BLaER1 treated with 17β-estradiol and CSF1 and Interleukin-3, amounts not matched to agents 10 nM and 100 nM (cell line): ENCODE results near the gene P2RX7.

ENCODE experiments used
- H3K27ac ChIP-seq, 11 experiments: shearing (Covaris generic); formaldehyde crosslinking; 2 replicates each; pipeline ENCODE4 v1.8.1; 2022
- H3K27me3 ChIP-seq, 11 experiments: shearing (Covaris generic); formaldehyde crosslinking; 2 replicates each; pipeline ENCODE4 v1.8.1; 2022
- H3K36me3 ChIP-seq, 11 experiments: shearing (Covaris generic); formaldehyde crosslinking; 2 replicates each; pipeline ENCODE4 v1.8.1; 2022
- H3K4me1 ChIP-seq, 10 experiments: shearing (Covaris generic); formaldehyde crosslinking; 2 replicates each; pipeline ENCODE4 v1.8.1; 2022
- H3K4me2 ChIP-seq, 11 experiments: shearing (Covaris generic); formaldehyde crosslinking; 2 replicates each; pipeline ENCODE4 v1.8.1; 2022
- H3K4me3 ChIP-seq, 10 experiments: shearing (Covaris generic); formaldehyde crosslinking; 2 replicates each; pipeline ENCODE4 v1.8.1; 2022
- H3K9ac ChIP-seq, 11 experiments: shearing (Covaris generic); formaldehyde crosslinking; 2 replicates each; pipeline ENCODE4 v1.8.1; 2022
- H3K9me3 ChIP-seq, 11 experiments: shearing (Covaris generic); formaldehyde crosslinking; replicated peaks in 1 of 11; 2 replicates each; pipeline ENCODE4 v1.8.1; 2022
- H4K20me1 ChIP-seq, 11 experiments: shearing (Covaris generic); formaldehyde crosslinking; 2 replicates each; pipeline ENCODE4 v1.8.1; 2022
- Cebpa-rat ChIP-seq, 11 experiments: shearing (Covaris generic); IDR thresholded peaks; 2 replicates each; pipeline ENCODE4 v1.8.1; 2022

Gene P2RX7

DNA sequence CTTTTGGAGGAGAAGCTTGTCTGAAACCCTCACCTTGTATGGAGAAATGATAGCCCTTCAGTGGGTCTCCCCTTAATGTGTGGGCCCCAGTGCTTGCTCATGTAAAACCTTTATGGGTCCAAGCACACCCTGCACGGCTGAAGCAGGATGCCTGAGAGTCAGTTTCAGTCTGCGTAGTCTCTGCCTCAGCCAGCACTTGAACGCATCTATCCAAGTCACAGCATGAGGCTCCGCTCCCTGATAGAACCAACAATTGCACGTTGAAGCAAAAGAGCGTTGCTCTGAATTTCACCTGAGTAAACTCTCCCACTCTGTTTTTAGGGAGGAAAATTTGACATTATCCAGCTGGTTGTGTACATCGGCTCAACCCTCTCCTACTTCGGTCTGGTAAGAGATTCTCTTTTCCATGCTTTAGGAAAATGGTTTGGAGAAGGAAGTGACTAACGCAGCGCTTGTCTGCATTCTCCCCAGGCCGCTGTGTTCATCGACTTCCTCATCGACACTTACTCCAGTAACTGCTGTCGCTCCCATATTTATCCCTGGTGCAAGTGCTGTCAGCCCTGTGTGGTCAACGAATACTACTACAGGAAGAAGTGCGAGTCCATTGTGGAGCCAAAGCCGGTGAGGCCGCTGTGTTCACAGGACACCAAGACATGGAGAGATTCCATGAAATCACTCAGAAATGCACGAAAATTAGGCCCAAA, 44.3 kb downstream of the P2RX7 start:
- peak overlapping the region in 2 of 11 experiments; percentile 56 to 76; a peak in 3 of 22 replicates for H3K27ac ChIP-seq
- no peaks in the 10 kb centered on the region for H3K27me3 ChIP-seq
- H3K4me2 ChIP-seq, result peak overlapping the region in 5 of 11 experiments; percentile 66 to 85 (median 73); a peak in 12 of 22 replicates
- peaks cover 14 to 57% (median 22%) of the 10 kb centered on the region in 10 experiments for H3K4me1 ChIP-seq
- H4K20me1 ChIP-seq, result no peaks in the 10 kb centered on the region
- TF ChIP-seq Cebpa-rat (IDR thresholded peaks at IDR 0.05), result no peak
- H3K36me3 ChIP-seq, result peaks cover 0 to 95% (median 0%) of the 10 kb centered on the region in 11 experiments; a peak in 9 of 22 replicates
- H3K4me3 ChIP-seq, result no peak overlapping the region
- H3K9ac ChIP-seq, result no peak overlapping the region; a peak in 1 of 22 replicates
- H3K9me3 ChIP-seq, result peaks cover 0 to 14% (median 9%) of the 10 kb centered on the region in 11 experiments; a peak in 11 of 22 replicates

DNA sequence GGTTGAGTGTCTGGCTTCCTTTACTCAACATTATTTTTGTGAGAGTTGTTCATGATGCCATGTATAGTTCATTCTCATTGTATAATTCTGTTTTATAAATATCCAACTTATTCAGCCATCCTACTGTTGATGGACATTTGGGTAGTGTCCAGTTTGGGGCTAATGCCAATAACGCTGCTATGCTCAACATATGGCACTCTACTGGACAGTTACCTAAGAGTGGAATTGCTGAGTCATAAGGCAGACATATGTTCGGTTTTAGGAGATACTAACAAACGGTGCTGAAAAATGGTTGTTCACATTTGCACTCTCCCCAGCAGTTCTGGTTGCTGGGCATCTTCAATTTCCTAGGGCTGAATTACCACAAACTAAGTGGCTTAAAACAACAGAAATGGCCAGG, 48.5 kb downstream of the P2RX7 start:
- Histone ChIP-seq H3K4me2 (no peak overlapping the region), H3K4me1 (peaks cover 13 to 47% (median 24%) of the 10 kb centered on the region in 10 experiments), H3K9ac (no peak overlapping the region), H4K20me1 (no peaks in the 10 kb centered on the region; a peak in 1 of 22 replicates), H3K27me3 (no peaks in the 10 kb centered on the region), H3K4me3 (no peak overlapping the region), H3K27ac (no peak overlapping the region), H3K36me3 (peaks cover 0 to 97% (median 4%) of the 10 kb centered on the region in 11 experiments; a peak in 11 of 22 replicates), H3K9me3 (peaks cover 0 to 14% (median 9%) of the 10 kb centered on the region in 11 experiments; a peak in 11 of 22 replicates)
- no peak for TF ChIP-seq Cebpa-rat (IDR thresholded peaks at IDR 0.05)

DNA sequence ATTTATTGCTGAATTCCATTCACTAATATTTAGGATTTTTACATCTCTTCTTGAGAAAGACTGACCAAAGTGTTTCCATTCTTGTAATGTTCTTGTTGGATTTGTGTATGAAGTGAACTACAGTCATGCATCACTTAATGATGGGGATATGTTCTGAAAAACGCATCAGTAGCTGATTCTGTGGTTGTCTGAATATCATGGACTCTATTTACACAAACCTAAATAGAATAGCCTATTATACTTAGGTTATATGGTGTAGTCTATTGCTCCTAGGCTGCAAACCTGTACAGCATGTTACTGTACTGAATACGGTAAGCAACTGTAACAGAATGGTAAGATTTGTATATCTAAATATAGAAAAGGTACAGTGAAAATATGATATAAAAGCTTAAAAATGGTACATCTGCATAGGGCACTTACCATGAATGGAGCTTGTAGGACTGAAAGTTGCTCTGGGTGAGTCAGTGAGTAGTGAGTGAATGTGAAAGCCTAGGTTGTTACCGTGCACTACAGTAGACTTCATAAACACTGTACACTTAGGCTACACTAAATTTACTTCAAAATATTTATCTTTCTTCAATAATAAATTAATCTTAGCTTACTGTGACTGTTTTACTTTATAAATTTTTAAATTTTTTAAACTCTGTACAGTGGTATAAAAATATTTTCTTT, 49.7 kb downstream of the P2RX7 start:
- Histone ChIP-seq H3K27me3 (no peaks in the 10 kb centered on the region), H3K4me3 (no peak overlapping the region), H3K4me1 (peaks cover 8 to 47% (median 16%) of the 10 kb centered on the region in 10 experiments), H3K9ac (no peak overlapping the region), H3K9me3 (peaks cover 0 to 14% (median 9%) of the 10 kb centered on the region in 11 experiments; a peak in 11 of 22 replicates), H3K4me2 (no peak overlapping the region), H4K20me1 (no peaks in the 10 kb centered on the region; a peak in 1 of 22 replicates), H3K36me3 (peaks cover 0 to 95% (median 4%) of the 10 kb centered on the region in 11 experiments; a peak in 11 of 22 replicates), H3K27ac (no peak overlapping the region)
- no peak for TF ChIP-seq Cebpa-rat (IDR thresholded peaks at IDR 0.05)

DNA sequence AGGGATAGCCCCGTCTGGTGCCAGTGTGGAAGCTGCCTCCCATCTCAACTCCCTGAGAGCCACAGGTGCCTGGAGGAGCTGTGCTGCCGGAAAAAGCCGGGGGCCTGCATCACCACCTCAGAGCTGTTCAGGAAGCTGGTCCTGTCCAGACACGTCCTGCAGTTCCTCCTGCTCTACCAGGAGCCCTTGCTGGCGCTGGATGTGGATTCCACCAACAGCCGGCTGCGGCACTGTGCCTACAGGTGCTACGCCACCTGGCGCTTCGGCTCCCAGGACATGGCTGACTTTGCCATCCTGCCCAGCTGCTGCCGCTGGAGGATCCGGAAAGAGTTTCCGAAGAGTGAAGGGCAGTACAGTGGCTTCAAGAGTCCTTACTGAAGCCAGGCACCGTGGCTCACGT, 51.7 kb downstream of the P2RX7 start:
- TF ChIP-seq Cebpa-rat (IDR thresholded peaks at IDR 0.05), result no peak
- Histone ChIP-seq H3K4me1 (peaks cover 8 to 60% (median 17%) of the 10 kb centered on the region in 10 experiments), H3K27me3 (no peaks in the 10 kb centered on the region), H4K20me1 (no peaks in the 10 kb centered on the region; a peak in 1 of 22 replicates), H3K36me3 (peaks cover 0 to 85% (median 4%) of the 10 kb centered on the region in 11 experiments; a peak in 10 of 22 replicates), H3K27ac (peak overlapping the region in 3 of 11 experiments; percentile 69 to 71 (median 70); a peak in 5 of 22 replicates), H3K9me3 (peaks cover 0 to 14% (median 9%) of the 10 kb centered on the region in 11 experiments; a peak in 11 of 22 replicates), H3K4me3 (no peak overlapping the region), H3K9ac (peak overlapping the region in 2 of 11 experiments; percentile 34 to 48; a peak in 3 of 22 replicates), H3K4me2 (peak overlapping the region in 4 of 11 experiments; percentile 60 to 84 (median 70); a peak in 6 of 22 replicates)

DNA sequence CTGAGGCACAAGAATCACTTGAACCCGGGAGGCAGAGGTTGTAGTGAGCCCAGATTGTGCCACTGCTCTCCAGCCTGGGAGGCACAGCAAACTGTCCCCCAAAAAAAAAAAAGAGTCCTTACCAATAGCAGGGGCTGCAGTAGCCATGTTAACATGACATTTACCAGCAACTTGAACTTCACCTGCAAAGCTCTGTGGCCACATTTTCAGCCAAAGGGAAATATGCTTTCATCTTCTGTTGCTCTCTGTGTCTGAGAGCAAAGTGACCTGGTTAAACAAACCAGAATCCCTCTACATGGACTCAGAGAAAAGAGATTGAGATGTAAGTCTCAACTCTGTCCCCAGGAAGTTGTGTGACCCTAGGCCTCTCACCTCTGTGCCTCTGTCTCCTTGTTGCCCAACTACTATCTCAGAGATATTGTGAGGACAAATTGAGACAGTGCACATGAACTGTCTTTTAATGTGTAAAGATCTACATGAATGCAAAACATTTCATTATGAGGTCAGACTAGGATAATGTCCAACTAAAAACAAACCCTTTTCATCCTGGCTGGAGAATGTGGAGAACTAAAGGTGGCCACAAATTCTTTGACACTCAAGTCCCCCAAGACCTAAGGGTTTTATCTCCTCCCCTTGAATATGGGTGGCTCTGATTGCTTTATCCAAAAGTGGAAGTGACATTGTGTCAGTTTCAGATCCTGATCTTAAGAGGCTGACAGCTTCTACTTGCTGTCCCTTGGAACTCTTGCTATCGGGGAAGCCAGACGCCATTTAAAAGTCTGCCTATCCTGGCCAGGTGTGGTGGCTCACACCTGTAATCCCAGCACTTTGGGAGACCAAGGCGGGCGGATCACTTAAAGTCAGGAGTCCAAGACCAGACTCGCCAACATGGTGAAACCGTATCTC, 52.6 kb downstream of the P2RX7 start:
- Histone ChIP-seq H3K27me3 (no peaks in the 10 kb centered on the region), H3K36me3 (peaks cover 0 to 77% (median 4%) of the 10 kb centered on the region in 11 experiments; a peak in 10 of 22 replicates), H3K9me3 (peaks cover 0 to 14% (median 9%) of the 10 kb centered on the region in 11 experiments; a peak in 11 of 22 replicates), H3K4me3 (no peak overlapping the region), H3K4me2 (peak overlapping the region in 10 of 11 experiments; percentile 6 to 84 (median 52); a peak in 16 of 22 replicates), H3K4me1 (peaks cover 12 to 68% (median 25%) of the 10 kb centered on the region in 10 experiments), H4K20me1 (no peaks in the 10 kb centered on the region; a peak in 1 of 22 replicates), H3K9ac (peak overlapping the region in 4 of 11 experiments; percentile 41 to 62 (median 50); a peak in 6 of 22 replicates), H3K27ac (peak overlapping the region in 7 of 11 experiments; percentile 9 to 71 (median 66); a peak in 12 of 22 replicates)
- TF ChIP-seq Cebpa-rat (IDR thresholded peaks at IDR 0.05), result no peak

DNA sequence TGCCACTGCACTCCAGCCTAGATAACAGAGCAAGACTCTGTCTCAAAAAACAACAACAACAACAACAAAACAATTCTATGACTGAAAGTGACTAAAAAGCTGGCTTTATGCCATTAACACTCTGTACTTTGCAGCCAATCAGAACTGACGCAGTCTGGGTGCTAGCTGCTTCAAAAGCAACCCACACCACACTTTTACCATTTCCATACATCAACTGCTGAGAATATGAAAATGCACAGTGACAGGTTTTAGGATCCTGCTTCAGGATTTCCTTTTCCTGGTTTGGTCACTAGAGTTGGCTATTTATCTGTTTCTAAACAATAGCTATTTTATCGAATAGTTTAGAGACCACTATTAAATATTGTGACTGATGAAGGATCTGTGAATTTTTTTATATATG, 54.1 kb downstream of the P2RX7 start:
- Histone ChIP-seq H3K27me3 (no peaks in the 10 kb centered on the region), H3K9me3 (peaks cover 0 to 6% (median 1%) of the 10 kb centered on the region in 11 experiments; a peak in 11 of 22 replicates), H3K27ac (peak overlapping the region in 1 of 11 experiments; percentile 32; a peak in 1 of 22 replicates), H3K36me3 (peaks cover 0 to 61% (median 0%) of the 10 kb centered on the region in 11 experiments; a peak in 10 of 22 replicates), H4K20me1 (no peaks in the 10 kb centered on the region; a peak in 1 of 22 replicates), H3K4me1 (peaks cover 12 to 82% (median 36%) of the 10 kb centered on the region in 10 experiments), H3K4me2 (peak overlapping the region in 3 of 11 experiments; percentile 55 to 79 (median 62); a peak in 5 of 22 replicates), H3K9ac (no peak overlapping the region), H3K4me3 (no peak overlapping the region)
- TF ChIP-seq Cebpa-rat (IDR thresholded peaks at IDR 0.05), result no peak

DNA sequence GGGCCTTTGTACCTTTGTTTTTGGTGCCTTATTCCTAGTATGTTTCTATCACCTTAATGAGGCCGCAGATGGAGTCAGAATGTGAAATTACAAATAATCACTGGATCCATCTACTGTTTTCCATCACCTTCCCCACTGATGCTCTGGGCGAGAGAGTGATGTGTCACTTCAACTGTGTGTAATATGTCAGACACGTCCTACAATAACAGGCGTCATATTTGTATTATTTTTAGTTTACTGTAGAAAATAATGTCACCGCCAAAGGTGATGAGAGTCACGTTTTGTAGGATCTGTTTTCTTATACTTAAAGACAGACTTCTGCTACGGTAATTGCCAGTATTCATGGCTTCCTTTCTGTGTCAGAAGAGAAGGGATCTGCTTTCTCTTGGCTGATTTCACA, 54.8 kb downstream of the P2RX7 start:
- TF ChIP-seq Cebpa-rat (IDR thresholded peaks at IDR 0.05), result no peak
- Histone ChIP-seq H3K9me3 (no peaks in the 10 kb centered on the region), H3K9ac (no peak overlapping the region; a peak in 1 of 22 replicates), H3K4me1 (peaks cover 13 to 89% (median 41%) of the 10 kb centered on the region in 10 experiments), H4K20me1 (no peaks in the 10 kb centered on the region; a peak in 1 of 22 replicates), H3K36me3 (peaks cover 0 to 55% (median 0%) of the 10 kb centered on the region in 11 experiments; a peak in 9 of 22 replicates), H3K27me3 (no peaks in the 10 kb centered on the region), H3K4me3 (no peak overlapping the region), H3K4me2 (no peak overlapping the region; a peak in 1 of 22 replicates), H3K27ac (peak overlapping the region in 1 of 11 experiments; percentile 80; a peak in 1 of 22 replicates)

DNA sequence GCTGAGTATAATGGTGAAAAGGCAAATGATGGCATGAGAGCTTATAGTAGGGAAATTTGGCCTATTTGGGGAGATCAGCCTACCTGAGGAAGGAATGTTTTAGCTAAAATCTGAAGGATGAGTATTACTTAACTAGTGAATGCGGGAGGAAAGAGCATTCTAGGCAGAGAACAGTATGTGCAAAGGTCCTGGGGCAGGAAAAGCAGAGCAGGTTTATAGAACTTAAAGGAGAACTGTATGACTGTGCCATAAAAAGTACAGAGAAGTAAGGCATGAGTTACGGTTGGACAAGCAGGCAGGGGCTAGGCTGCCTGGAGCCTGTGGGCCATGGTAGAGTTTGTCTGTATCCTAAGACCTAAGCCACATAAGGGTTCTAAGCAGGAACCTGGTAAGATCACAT, 55.6 kb downstream of the P2RX7 start:
- Histone ChIP-seq H3K27ac (peak overlapping the region in 2 of 11 experiments; percentile 80 to 93; a peak in 4 of 22 replicates), H3K4me2 (no peak overlapping the region; a peak in 1 of 22 replicates), H3K36me3 (peaks cover 0 to 47% (median 0%) of the 10 kb centered on the region in 11 experiments; a peak in 9 of 22 replicates), H3K4me1 (peaks cover 16 to 96% (median 48%) of the 10 kb centered on the region in 10 experiments), H4K20me1 (no peaks in the 10 kb centered on the region; a peak in 1 of 22 replicates), H3K9ac (0 out of 22 replicates have a peak overlapping the region, but pooled peaks of 1 of the 11 experiments have one; percentile 59), H3K4me3 (no peak overlapping the region), H3K27me3 (no peaks in the 10 kb centered on the region), H3K9me3 (no peaks in the 10 kb centered on the region)
- no peak for TF ChIP-seq Cebpa-rat (IDR thresholded peaks at IDR 0.05)
